Smooth muscle cell of the brain vasculature (primary cell): ENCODE results near the gene IRX2.

Experiments
- DNase-seq: peaks from one replicate; pipeline ENCODE4 v3.0.0-alpha.2; 2012; ENCODE audit warnings: low read depth, low spot score

IRX2 gene

GRCh38 chr5:2718115-2718514 lies 33.4 kb downstream of the IRX2 start:
- no peak for DNase-seq

- DNase-seq, result no peak
Observed at GRCh38 chr5:2715856-2716255, 35.6 kb downstream of the IRX2 start.

DNA sequence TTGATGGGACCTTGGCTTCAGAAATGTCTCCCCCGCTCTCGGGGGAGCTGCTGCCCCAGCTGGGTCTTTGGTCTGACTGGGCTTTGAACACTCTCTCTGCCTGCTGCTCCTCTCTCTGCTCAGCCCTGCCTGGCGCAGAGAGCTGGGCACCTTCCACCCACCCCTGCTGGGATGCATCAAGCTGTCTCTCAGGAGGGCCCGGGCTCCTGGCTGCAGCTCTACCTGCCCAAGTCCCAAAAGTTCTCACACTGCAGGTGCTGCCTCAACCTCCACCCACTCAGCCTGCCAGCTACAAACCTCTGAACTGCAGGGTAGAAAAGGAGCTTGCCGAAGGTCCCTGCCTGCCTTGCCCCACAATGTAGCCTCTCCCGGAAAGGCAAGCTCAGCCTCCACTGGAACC lies 36.7 kb downstream of the IRX2 start:
- DNase-seq, result no peak

- no peak for DNase-seq
Observed at GRCh38 chr5:2714026-2714425, 37.5 kb downstream of the IRX2 start.

DNA sequence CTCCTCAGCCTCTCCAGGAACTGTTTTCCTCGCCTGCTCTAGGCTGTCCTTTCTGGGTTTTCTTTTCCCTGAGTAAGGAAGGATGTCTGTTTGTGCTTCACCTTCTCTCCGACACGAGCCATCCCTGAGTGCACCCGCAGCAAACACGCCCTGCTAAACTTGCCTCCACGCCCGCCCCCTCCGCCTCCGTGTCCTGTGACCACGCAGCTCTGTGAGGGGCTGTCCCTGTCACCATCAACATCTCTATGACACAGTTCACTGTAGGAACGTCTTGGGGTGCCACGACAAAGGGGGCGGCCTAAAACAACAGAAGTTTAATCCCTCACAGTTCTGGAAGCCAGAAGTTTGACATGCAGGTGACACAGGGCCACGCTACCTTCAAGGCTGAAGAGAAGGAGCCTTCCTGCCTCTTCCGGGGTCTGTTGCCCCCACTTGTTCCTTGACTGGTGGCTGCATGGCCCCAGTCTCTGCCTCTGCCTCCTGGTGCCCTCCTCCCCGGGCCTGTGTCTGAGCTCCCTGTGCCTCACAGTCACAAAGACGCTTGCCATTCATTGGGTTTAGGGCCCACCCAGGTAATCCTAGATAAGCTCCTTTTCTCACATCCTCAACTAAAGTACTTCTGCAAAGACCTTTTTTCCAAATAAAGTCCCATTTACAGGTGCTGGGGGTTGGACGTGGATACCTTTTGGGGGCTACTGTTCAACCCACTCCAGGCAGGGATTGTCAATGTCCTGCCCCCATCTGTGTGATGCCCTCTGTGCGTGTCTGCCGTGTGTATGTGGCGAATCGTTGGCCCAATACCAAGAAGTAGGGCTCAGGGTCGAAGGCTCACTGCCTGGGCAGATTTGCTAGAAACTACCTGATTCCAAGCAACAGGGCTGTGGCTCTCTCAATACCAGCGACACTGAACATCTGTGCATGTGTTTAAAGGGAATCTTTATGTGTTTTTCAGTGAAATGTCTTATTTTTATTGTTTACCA lies 39.7 kb downstream of the IRX2 start:
- DNase-seq, result no peak

DNA sequence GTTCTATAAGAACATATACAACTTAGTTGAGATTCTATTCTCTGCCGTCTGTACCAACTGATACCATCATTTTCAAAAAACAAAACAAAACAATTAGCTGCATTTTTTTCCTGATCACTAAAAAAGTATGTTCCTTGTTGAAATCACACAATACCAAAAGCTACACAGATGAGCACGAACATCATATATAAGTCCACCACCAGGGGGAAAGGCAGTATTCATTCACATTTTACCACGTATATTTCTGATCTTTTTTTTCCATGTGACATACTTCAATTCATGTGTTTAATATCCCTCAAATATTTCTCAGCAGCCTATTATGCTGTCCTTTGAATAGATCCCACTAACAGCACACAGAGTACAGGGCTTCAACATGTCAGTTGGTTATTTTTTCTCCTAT lies 40.6 kb downstream of the IRX2 start:
- DNase-seq, result no peak

- no peak for DNase-seq
Observed at GRCh38 chr5:2709976-2710689, 41.3 kb downstream of the IRX2 start.

- no peak for DNase-seq
Observed at GRCh38 chr5:2708751-2709150, 42.7 kb downstream of the IRX2 start.

GRCh38 chr5:2708132-2708531 lies 43.3 kb downstream of the IRX2 start:
- DNase-seq, result no peak

DNA sequence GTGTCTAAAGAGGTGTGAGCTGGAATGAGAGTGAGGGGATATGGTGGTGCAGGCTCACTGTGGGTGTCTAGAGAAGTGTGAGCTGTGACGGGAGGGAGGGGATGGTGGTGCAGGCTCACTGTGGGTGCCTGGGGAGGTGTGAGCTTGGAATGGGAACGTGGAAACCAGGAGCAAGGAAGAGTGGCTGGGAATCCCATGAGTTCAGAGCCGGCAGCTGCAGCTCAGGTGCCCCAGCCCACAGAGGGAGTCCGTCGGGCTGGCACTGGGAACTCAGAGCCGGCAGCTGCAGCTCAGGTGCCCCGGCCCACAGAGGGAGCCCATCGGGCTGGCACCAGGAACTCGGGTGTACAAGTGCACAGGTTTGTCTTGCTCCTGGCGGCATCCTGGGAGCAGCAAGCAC lies 45.6 kb downstream of the IRX2 start:
- DNase-seq, result no peak

GRCh38 chr5:2704806-2705645 lies 46.5 kb downstream of the IRX2 start:
- no peak for DNase-seq

- no peak for DNase-seq
Observed at GRCh38 chr5:2704111-2704510, 47.4 kb downstream of the IRX2 start.

- DNase-seq, result no peak
Observed at GRCh38 chr5:2703615-2704014, 47.9 kb downstream of the IRX2 start.

GRCh38 chr5:2703041-2703440 lies 48.4 kb downstream of the IRX2 start:
- no peak for DNase-seq

DNA sequence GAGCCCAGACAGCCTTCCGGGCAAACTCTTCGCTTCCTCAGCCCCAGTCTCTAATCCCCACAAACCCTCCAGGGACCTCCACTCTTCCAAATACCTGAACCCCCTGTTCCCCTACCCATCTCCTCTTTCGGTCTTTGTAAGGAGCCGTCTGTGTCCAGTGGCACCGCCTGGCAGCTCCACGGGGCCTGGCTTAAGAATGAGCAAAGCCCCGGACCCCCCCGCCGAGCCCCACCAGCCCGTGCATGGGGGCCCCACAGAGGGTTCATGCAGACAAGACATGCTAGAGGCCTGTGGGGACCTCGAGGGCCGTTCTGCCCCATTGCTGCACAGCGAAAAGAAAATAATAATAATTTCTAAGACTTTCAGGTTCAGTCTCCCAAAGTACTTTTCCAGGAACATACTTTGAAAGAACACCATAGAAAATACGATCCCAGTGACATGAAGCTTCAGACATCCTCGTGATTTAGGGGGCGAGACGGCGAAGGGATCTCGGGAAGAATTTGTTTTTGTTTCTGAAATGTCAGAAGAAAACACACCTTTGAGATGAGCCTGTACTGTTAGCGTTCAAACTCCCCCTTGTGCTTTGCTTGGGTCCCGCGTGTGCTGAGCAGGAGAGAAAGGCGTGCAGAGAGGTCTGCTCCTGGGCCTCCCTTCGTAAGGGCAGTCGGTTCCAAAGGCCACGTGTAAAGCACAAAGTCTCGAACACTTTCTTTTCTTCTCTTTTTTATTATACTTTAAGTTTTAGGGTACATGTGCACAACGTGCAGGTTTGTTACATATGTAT lies 49.2 kb downstream of the IRX2 start:
- DNase-seq, result no peak

DNA sequence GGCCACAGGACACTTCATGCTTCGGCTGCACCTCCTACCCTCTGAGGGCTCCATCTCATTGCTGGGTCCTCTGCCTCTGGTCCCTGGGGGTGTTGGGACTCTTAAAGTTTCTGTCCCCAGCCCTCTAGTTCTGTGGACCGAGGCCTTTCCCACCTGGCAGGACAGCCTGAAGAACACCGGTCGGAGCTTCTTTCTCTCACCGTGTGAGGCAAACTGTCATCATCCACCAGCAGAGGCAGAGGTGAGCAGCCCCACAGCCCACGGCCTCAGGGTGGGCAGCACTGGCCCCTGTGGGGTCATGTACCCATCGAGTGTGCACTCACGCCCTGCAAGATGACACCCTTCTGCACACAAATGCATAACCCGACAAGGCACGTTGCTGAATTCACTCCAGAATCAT lies 49.9 kb downstream of the IRX2 start:
- DNase-seq, result no peak

DNA sequence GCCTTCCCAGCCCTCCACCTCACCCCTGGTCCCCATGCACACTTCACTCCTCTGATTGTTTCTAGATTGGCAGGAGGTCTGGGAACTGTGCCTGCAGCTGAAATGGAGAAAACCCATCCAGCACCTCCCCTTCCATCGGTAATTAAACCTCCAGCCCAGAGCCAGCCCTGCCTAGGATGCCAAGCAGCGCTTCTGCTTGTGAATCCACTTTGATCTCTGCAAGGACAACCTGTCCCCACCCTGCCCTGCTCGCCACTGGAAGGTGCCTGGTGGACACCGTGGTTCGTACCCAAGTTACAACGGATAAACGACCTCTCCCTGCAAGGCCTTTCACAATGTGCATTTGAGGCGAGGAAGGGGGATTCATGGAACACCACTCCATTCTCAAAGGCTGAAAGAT lies 50.6 kb downstream of the IRX2 start:
- no peak for DNase-seq

DNA sequence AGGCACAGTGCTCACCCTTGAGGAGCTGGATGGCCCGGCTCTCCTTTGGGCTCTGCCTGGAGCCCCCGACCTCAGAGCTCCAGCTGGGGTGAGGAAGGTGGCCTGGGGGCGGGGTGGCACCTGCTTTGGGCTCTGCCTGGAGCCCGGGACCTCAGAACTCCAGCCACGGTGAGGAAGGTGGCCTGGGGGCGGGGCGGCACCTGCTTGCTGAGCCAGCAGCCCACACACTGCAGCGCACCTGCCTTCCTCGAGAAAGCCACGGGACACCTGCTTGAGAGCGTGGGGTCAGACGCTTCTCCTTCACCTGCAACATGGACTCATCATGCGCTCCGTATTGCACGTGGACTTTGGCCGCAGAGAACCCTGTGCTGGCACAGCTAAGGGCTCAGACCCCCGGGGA lies 51.8 kb downstream of the IRX2 start:
- DNase-seq, result no peak

DNA sequence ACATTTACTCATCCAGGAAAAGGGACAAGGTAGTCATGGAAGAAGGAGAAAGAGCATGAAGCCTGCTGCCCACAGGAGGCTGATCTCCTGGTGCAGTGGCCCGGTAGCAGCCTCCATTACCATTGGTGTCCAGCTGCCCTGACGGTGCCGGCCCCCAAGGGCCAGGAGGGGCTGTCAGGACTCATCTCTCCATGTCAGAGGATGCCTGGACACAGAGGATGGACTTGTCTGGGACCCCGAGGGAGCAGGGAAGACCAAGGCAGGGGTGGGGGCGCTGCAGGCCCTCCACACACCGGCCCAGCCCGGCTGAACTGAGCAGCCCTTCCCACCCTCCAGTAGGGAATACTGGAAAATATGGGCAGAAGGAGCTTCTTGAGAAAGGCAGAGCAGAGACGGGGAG lies 52.2 kb downstream of the IRX2 start:
- DNase-seq, result no peak

GRCh38 chr5:2698581-2698980 lies 52.9 kb downstream of the IRX2 start:
- no peak for DNase-seq
